Vagina (tissue), 2 donors: Measurements from ENCODE around the gene CIROP. TPM values are rescaled to one million over a fixed set of nuclear protein-coding genes. Genes with fewer than 3 reads are reported as not detected.

Source experiments
- DNase-seq, 2 donors: peaks; one replicate each; pipeline ENCODE4 v3.0.0-alpha.2; 2017; ENCODE audit errors: extremely low spot score in 2 of 2
- H3K27ac ChIP-seq: fragments of 200-600 bp; sonication (generic); one replicate; pipeline ENCODE4 v1.5.1; 2019
- H3K27me3 ChIP-seq: fragments of 200-600 bp; sonication (generic); one replicate; pipeline ENCODE4 v1.5.1; 2019
- H3K36me3 ChIP-seq, 2 donors: fragments of 200-600 bp; sonication (generic); one replicate each; pipeline ENCODE4 v1.5.1; 2017 to 2019
- H3K4me1 ChIP-seq: fragments of 200-600 bp; sonication (generic); one replicate; pipeline ENCODE4 v1.5.1; 2019
- H3K4me3 ChIP-seq, 2 donors: fragments of 200-600 bp; sonication (generic); 1 replicate in 1 of 2; 2 replicates in 1 of 2; pipeline ENCODE4 v1.5.1; 2016 to 2019
- H3K9me3 ChIP-seq: fragments of 200-600 bp; sonication (generic); one replicate; pipeline ENCODE4 v1.5.1; 2019
- CTCF ChIP-seq, 3 experiments: fragments of 450-650 bp in 2 of 3; fragments of 200-600 bp in 1 of 3; sonication (generic) in 1 of 3; IDR thresholded peaks; one replicate each; pipeline ENCODE4 v1.5.1; 2017 to 2019; ENCODE audit warnings: antibody characterized with exemption in 3 of 3, mild to moderate bottlenecking in 2 of 3, moderate library complexity in 2 of 3
- POLR2A ChIP-seq, 2 donors: fragments of 450-650 bp; IDR thresholded peaks; one replicate each; pipeline ENCODE4 v1.6.1; 2017; ENCODE audit warnings: antibody characterized with exemption in 2 of 2, mild to moderate bottlenecking in 2 of 2, moderate library complexity in 2 of 2
- POLR2AphosphoS5 ChIP-seq, 2 donors: sonication (generic); formaldehyde crosslinking; IDR thresholded peaks; one replicate each; pipeline ENCODE4 v1.9.0; 2017; ENCODE audit warnings: antibody characterized with exemption in 2 of 2, mild to moderate bottlenecking in 2 of 2, low read depth in 1 of 2; ENCODE audit not compliant: insufficient read depth in 1 of 2
- intact Hi-C: fragments of 100-400 bp; cut with DNase I; formaldehyde crosslinking; loops from one replicate; pipeline ENCODE4 v1.15.1; 2023
- total RNA-seq: library from RNA; depleted of rRNA; stranded (reverse); fragments of >200 nt; gene quantifications from one replicate; pipeline ENCODE4 v1.2.3, GENCODE V29; 2016

CIROP gene
- total RNA-seq, 1 donor from 2014 or later: not detected

DNA sequence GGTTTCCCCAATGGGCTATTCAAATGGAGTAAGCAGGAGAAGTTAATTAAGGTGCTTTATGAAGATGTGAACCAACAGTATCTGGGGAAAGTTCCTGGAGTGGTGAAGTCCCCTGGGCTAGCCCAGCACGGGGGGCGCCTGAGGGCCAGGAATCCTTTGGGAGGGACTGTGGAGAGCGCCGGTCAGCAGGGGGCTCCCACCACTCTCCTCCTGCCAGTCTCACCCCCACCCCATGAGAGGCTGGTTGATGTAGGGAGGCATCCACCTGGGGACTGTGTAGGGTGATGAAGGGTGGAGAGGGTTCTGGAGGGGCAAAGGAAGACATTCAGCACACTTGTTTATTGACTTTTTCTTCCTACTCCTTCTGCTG is 9.9 kb upstream of the CIROP start:
- Histone ChIP-seq H3K27ac (no peak overlapping the region), H3K4me1 (no peaks in the 10 kb centered on the region), H3K9me3 (no peaks in the 10 kb centered on the region), H3K27me3 (no peaks in the 10 kb centered on the region), H3K36me3 (no peaks in the 10 kb centered on the region), H3K4me3 (no peak overlapping the region)
- intact Hi-C loops: no loop called here
- no peak for DNase-seq
- TF ChIP-seq CTCF (IDR thresholded peaks at IDR 0.05) (no peak), POLR2AphosphoS5 (IDR thresholded peaks at IDR 0.05; ENCODE audit: insufficient read depth in 1 of 2, low read depth in 1 of 2) (no peak), POLR2A (IDR thresholded peaks at IDR 0.05) (no peak)

- H3K9me3 ChIP-seq: no peaks in the 10 kb centered on the region
- no peaks in the 10 kb centered on the region for H3K36me3 ChIP-seq
- no peak overlapping the region for H3K27ac ChIP-seq
- TF ChIP-seq POLR2AphosphoS5 (IDR thresholded peaks at IDR 0.05; ENCODE audit: insufficient read depth in 1 of 2, low read depth in 1 of 2) (no peak), CTCF (IDR thresholded peaks at IDR 0.05) (no peak), POLR2A (IDR thresholded peaks at IDR 0.05) (no peak)
- H3K4me3 ChIP-seq: no peak overlapping the region
- no peaks in the 10 kb centered on the region for H3K4me1 ChIP-seq
- DNase-seq: no peak
- H3K27me3 ChIP-seq: no peaks in the 10 kb centered on the region
- intact Hi-C loops: no loop called here
These were observed 9.3 kb upstream of the CIROP start for GRCh38 chr14:23114120-23114458.

DNA sequence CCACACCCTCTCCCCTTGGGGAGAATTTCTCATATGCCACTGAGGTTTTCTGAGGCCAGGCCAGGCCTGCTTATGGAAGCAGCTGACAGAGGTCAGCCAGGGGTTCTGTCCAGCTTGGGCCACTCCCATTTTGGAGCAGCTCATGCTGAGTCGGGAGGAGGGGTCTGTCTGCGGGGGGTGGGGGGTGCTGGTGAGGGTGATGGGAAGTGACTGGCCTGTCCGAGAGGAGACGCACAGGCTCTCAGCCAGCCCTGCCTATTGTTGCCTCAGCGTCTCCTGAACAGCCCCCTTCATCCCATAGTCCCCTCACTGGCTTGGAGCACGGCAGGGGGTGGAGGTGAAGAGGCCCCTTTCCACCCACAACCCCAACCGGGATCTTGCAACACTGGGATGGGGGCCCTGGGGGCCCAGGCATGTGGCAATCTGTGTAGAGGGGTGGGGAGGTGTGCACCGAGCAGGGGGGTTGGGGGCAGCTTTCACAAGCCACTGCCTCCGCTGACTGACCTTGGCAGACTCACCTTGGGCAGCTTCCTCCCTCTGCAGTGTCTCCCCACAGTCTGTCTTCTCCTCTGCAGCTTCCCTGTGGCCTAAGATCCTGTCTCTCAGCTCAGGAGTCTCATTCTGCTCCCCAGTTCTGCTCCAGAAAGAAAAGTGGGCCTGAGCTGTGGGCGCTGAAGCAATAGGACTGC is 8.8 kb upstream of the CIROP start:
- no peaks in the 10 kb centered on the region for H3K27me3 ChIP-seq
- intact Hi-C loops: no loop called here

DNA sequence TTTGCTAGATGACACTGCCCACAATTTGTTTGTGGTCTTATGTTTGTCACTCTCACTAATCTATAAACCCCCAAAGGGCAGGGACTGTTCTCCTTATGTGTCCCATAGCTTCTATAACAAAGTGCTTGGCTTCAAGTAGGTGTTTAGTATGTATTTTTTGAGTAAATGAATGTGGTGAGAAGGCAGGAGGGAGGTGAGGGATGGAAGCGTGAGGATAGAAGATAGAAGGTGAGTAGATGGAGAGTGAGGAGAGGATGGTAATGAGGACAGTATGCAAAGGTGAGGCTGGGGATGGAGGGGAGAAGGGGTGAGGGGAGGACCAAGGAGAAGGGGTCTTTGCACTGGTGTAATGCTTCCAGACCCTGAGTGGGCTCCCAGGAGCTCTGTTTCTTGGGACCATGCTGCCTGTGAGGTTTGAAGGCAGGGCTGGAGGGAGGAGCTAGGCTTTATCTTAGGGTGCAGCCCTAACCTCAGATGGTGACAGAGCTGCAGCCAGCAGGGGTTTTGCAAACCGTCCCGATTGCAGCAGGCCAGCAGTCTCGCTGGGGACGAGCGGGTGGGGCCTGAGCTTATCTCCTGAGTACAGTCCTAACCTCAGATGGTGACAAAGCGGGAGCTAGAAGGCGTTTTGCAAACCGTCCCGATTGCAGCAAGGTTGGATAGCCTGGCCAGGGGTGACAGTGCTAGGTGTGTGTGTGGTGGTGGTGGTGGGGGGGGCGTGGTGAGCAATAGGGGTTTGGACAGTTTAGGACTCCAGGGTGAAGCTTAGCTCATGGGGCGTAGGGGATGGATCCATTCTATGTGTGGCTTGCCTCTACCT is 7.8 kb upstream of the CIROP start:
- Histone ChIP-seq H3K27ac (no peak overlapping the region), H3K27me3 (no peaks in the 10 kb centered on the region), H3K4me1 (no peaks in the 10 kb centered on the region), H3K4me3 (no peak overlapping the region), H3K9me3 (no peaks in the 10 kb centered on the region), H3K36me3 (no peaks in the 10 kb centered on the region)
- TF ChIP-seq CTCF (IDR thresholded peaks at IDR 0.05) (no peak), POLR2A (IDR thresholded peaks at IDR 0.05) (no peak), POLR2AphosphoS5 (IDR thresholded peaks at IDR 0.05; ENCODE audit: insufficient read depth in 1 of 2, low read depth in 1 of 2) (no peak)
- intact Hi-C loops: no loop called here
- DNase-seq: no peak

More for the DNA sequence above, 8.8 kb upstream of the CIROP start:
- Histone ChIP-seq H3K27ac (no peak overlapping the region), H3K4me1 (no peaks in the 10 kb centered on the region), H3K36me3 (no peaks in the 10 kb centered on the region), H3K4me3 (no peak overlapping the region), H3K9me3 (no peaks in the 10 kb centered on the region)
- DNase-seq: no peak
- TF ChIP-seq POLR2AphosphoS5 (IDR thresholded peaks at IDR 0.05; ENCODE audit: insufficient read depth in 1 of 2, low read depth in 1 of 2) (no peak), POLR2A (IDR thresholded peaks at IDR 0.05) (no peak), CTCF (IDR thresholded peaks at IDR 0.05) (no peak)
